ENCODE measurements around the gene RNF31.

DNA sequence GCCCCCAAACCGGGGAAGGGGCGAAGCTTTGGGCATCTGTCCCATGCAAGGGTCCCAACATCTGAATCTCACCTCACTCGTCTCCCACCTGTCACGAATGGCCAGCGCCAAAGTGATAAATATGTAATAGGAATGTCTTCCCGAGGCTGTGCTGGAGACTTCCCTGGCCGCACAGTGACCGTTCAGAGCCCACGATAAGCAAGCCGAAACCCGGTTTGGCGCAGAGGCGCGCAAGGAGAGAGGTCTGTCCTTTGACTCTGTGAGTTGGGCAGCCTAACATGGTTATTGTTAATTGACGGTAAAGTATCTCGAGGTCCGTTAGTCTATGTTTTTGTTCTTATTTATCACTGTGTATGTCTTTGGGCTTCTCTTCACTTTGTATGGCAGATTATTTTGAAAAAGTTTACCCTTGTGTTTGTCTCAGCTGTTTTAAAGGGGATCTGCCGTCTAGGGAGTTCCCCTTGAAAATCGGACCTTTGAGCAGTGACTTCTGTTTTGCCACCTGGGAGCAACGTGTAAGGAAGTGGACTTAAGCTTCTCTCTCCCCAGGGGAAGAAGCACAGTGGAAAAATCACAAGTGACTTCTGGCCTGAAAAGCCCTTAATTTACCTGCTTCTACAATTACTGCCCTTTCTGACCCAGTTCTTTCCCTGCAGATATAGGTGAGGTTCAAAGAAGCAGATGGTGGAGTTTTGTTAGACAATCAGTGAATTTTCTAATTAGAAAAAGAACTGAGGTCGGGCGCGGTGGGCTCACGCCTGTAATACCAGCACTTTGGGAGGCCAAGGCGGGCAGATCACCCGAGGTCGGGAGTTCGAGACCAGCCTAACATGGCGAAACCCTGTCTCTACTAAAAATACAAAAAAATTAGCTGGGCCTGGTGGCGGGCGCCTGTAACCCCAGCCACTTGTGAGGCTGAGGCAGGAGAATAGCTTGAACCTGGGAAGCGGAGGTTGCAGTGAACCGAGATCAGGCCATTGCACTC lies 49.1 kb downstream of the RNF31 start:
- TF ChIP-seq, protein P1, sequence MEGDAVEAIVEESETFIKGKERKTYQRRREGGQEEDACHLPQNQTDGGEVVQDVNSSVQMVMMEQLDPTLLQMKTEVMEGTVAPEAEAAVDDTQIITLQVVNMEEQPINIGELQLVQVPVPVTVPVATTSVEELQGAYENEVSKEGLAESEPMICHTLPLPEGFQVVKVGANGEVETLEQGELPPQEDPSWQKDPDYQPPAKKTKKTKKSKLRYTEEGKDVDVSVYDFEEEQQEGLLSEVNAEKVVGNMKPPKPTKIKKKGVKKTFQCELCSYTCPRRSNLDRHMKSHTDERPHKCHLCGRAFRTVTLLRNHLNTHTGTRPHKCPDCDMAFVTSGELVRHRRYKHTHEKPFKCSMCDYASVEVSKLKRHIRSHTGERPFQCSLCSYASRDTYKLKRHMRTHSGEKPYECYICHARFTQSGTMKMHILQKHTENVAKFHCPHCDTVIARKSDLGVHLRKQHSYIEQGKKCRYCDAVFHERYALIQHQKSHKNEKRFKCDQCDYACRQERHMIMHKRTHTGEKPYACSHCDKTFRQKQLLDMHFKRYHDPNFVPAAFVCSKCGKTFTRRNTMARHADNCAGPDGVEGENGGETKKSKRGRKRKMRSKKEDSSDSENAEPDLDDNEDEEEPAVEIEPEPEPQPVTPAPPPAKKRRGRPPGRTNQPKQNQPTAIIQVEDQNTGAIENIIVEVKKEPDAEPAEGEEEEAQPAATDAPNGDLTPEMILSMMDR (IDR thresholded peaks at IDR 0.05): no peak
- no peak for TF ChIP-seq POLR2A (IDR thresholded peaks at IDR 0.05)
- no peak for TF ChIP-seq EP300 (IDR thresholded peaks at IDR 0.05)

Measured in ovary (tissue), 3 donors.